GM20000 (cell line): ENCODE measurements around the gene INPP5B.
"Not testable (repeated sequence)": the region's sequence is repeated elsewhere in the genome, so short reads cannot be mapped to it uniquely, and the experiment has no call there.

ENCODE experiments used
- DNase-seq: peaks from one replicate; pipeline ENCODE4 v3.0.0; 2012; ENCODE audit warnings: low spot score
- CTCF ChIP-seq: IDR thresholded peaks from 2 replicates; pipeline ENCODE4 v1.5.1; 2012; ENCODE audit warnings: mild to moderate bottlenecking, control low read depth; ENCODE audit errors: extremely low read depth, missing control alignments

The INPP5B gene

GRCh38 chr1:37922767-37923550 is 23.9 kb downstream of the INPP5B start:
- no peak for TF ChIP-seq CTCF
- DNase-seq = peak; percentile 40

- no peak for DNase-seq
- no peak for TF ChIP-seq CTCF
Observed at GRCh38 chr1:37919277-37919676, 27.6 kb downstream of the INPP5B start.

- TF ChIP-seq CTCF = no peak
- no peak for DNase-seq
Observed at GRCh38 chr1:37915476-37916093, 31.3 kb downstream of the INPP5B start.

- no peak for DNase-seq
- no peak for TF ChIP-seq CTCF
Observed at GRCh38 chr1:37914719-37915475, 32.0 kb downstream of the INPP5B start.

- not testable (repeated sequence) for DNase-seq
Observed at GRCh38 chr1:37911478-37911877, 35.4 kb downstream of the INPP5B start.

GRCh38 chr1:37910886-37911285 is 36.0 kb downstream of the INPP5B start:
- DNase-seq = not testable (repeated sequence)

GRCh38 chr1:37908531-37908930 is 38.3 kb downstream of the INPP5B start:
- DNase-seq = not testable (repeated sequence)

- DNase-seq = not testable (repeated sequence)
Observed at GRCh38 chr1:37907416-37908125, 39.3 kb downstream of the INPP5B start.

- DNase-seq = not testable (repeated sequence)
Observed at GRCh38 chr1:37906591-37906990, 40.3 kb downstream of the INPP5B start.
